Neural progenitor cell (in vitro differentiated cells): ENCODE measurements around the gene ESYT2. TPM values are rescaled to one million over a fixed set of nuclear protein-coding genes. Genes with fewer than 3 reads are reported as not detected.

Experiments used
- DNase-seq: peaks from one replicate; pipeline ENCODE4 v3.0.0-alpha.2; 2016; ENCODE audit warnings: low spot score
- H2AFZ ChIP-seq: fragments of 200-600 bp; sonication (generic); replicated peaks from 2 replicates; pipeline ENCODE4 v1.6.1; 2016; ENCODE audit warnings: antibody characterized with exemption
- H3F3A ChIP-seq: fragments of 200-600 bp; sonication (generic); 2 replicates; pipeline ENCODE4 v1.6.1; 2016; ENCODE audit warnings: antibody characterized with exemption, low read depth
- H3K27ac ChIP-seq: fragments of 200-600 bp; sonication (generic); 2 replicates; pipeline ENCODE4 v1.5.1; 2016; ENCODE audit warnings: mild to moderate bottlenecking
- H3K27me3 ChIP-seq: fragments of 200-600 bp; sonication (generic); 2 replicates; pipeline ENCODE4 v1.6.1; 2016; ENCODE audit warnings: mild to moderate bottlenecking, moderate library complexity
- H3K36me3 ChIP-seq: fragments of 200-600 bp; sonication (generic); 2 replicates; pipeline ENCODE4 v1.5.1; 2016
- H3K4me1 ChIP-seq: fragments of 200-600 bp; sonication (generic); 2 replicates; pipeline ENCODE4 v1.6.1; 2016; ENCODE audit warnings: mixed run types
- H3K4me2 ChIP-seq: fragments of 200-600 bp; sonication (generic); 2 replicates; pipeline ENCODE4 v1.6.1; 2016
- H3K4me3 ChIP-seq: fragments of 200-600 bp; sonication (generic); 2 replicates; pipeline ENCODE4 v1.5.1; 2016
- H3K79me2 ChIP-seq: fragments of 200-600 bp; sonication (generic); 2 replicates; pipeline ENCODE4 v1.6.1; 2016; ENCODE audit warnings: low read depth
- H3K9ac ChIP-seq: fragments of 200-600 bp; sonication (generic); 2 replicates; pipeline ENCODE4 v1.6.1; 2016
- H3K9me3 ChIP-seq: fragments of 200-600 bp; sonication (generic); 2 replicates; pipeline ENCODE4 v1.5.1; 2016; ENCODE audit warnings: low read depth
- H4K20me1 ChIP-seq: fragments of 200-600 bp; sonication (generic); 2 replicates; pipeline ENCODE4 v1.6.1; 2016; ENCODE audit warnings: low read depth
- H3K27ac Mint-ChIP-seq: 3 replicates; pipeline ENCODE4 v1.8.0; 2021; ENCODE audit warnings: mixed read lengths
- H3K27me3 Mint-ChIP-seq: 2 replicates; pipeline ENCODE4 v1.8.0; 2022; ENCODE audit warnings: low read depth, mild to moderate bottlenecking, inconsistent platforms, moderate library complexity, mixed read lengths; ENCODE audit not compliant: insufficient read depth
- H3K36me3 Mint-ChIP-seq: 3 replicates; pipeline ENCODE4 v1.8.0; 2021; ENCODE audit warnings: mixed read lengths
- H3K4me1 Mint-ChIP-seq: 3 replicates; pipeline ENCODE4 v1.8.0; 2021; ENCODE audit warnings: mixed read lengths
- H3K4me3 Mint-ChIP-seq: 3 replicates; pipeline ENCODE4 v1.8.0; 2021; ENCODE audit warnings: mild to moderate bottlenecking, moderate library complexity, mixed read lengths
- H3K9me3 Mint-ChIP-seq: 3 replicates; pipeline ENCODE4 v1.8.0; 2020; ENCODE audit warnings: mixed read lengths
- EZH2 ChIP-seq: fragments of 200-600 bp; sonication (generic); IDR thresholded peaks from 2 replicates; pipeline ENCODE4 v1.6.1; 2017; ENCODE audit warnings: antibody characterized with exemption, mild to moderate bottlenecking, moderate library complexity
- EZH2phosphoT487 ChIP-seq: fragments of 200-600 bp; sonication (generic); IDR thresholded peaks from 2 replicates; pipeline ENCODE4 v1.6.1; 2017; ENCODE audit warnings: antibody characterized with exemption
- total RNA-seq: library from RNA; depleted of rRNA; stranded (reverse); fragments of >200 nt; gene quantifications from 2 replicates; pipeline ENCODE4 v1.2.3, GENCODE V29; 2015; ENCODE audit warnings: low replicate concordance
- TF ChIP-seq, protein P1 (sequence below): fragments of 200-600 bp; sonication (generic); IDR thresholded peaks from 2 replicates; pipeline ENCODE4 v1.5.1; 2017; ENCODE audit warnings: antibody characterized with exemption, mild to moderate bottlenecking

Gene ESYT2
- total RNA-seq, 1 donor from 2014 or later, result 33.4 TPM

DNA sequence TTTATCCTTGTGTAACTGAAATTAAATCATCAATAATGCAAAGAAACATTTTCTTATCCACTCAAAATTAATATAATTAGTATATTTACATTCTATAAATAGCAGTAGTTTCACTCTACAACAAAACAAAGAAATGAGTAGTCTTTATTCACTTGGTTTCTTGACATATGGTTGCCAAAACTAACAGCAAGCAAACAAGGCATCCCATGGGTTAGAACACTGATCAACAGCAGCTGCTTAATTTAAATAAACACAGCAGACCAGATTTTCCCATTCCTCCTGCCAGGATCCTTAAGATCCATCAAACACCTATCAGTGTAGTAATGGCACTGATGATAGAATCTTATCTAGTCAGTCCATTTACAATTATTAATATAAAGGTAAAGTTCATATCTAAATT, 146.9 kb downstream of the ESYT2 start:
- H3K36me3 ChIP-seq, result peaks cover 8% of the 10 kb centered on the region
- H3K36me3 Mint-ChIP-seq, result peaks cover 12% of the 10 kb centered on the region

More for the DNA sequence above, 146.9 kb downstream of the ESYT2 start:
- H3K79me2 ChIP-seq, result no peaks in the 10 kb centered on the region
- no peaks in the 10 kb centered on the region for H4K20me1 ChIP-seq
- no peaks in the 10 kb centered on the region for H3K27me3 Mint-ChIP-seq
- H3K4me3 Mint-ChIP-seq, result no peak overlapping the region
- H3K4me3 ChIP-seq, result no peak overlapping the region
- H3K9me3 Mint-ChIP-seq, result no peaks in the 10 kb centered on the region
- H3K27me3 ChIP-seq, result no peaks in the 10 kb centered on the region
- no peak overlapping the region for H3K27ac Mint-ChIP-seq
- H3K27ac ChIP-seq, result no peak overlapping the region
- no peaks in the 10 kb centered on the region for H3F3A ChIP-seq
- TF ChIP-seq EZH2phosphoT487, result no peak
- TF ChIP-seq EZH2, result no peak
- TF ChIP-seq, protein P1, sequence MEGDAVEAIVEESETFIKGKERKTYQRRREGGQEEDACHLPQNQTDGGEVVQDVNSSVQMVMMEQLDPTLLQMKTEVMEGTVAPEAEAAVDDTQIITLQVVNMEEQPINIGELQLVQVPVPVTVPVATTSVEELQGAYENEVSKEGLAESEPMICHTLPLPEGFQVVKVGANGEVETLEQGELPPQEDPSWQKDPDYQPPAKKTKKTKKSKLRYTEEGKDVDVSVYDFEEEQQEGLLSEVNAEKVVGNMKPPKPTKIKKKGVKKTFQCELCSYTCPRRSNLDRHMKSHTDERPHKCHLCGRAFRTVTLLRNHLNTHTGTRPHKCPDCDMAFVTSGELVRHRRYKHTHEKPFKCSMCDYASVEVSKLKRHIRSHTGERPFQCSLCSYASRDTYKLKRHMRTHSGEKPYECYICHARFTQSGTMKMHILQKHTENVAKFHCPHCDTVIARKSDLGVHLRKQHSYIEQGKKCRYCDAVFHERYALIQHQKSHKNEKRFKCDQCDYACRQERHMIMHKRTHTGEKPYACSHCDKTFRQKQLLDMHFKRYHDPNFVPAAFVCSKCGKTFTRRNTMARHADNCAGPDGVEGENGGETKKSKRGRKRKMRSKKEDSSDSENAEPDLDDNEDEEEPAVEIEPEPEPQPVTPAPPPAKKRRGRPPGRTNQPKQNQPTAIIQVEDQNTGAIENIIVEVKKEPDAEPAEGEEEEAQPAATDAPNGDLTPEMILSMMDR, result no peak
- H3K4me1 Mint-ChIP-seq, result no peaks in the 10 kb centered on the region
- no peak overlapping the region for H2AFZ ChIP-seq
- H3K9ac ChIP-seq, result no peak overlapping the region
- H3K4me2 ChIP-seq, result no peak overlapping the region
- DNase-seq, result no peak
- no peaks in the 10 kb centered on the region for H3K9me3 ChIP-seq
- H3K4me1 ChIP-seq, result no peaks in the 10 kb centered on the region

Other genes with a start within 250 kb of the ESYT2 start
- gene PTPRN2, start 241.7 kb downstream of the ESYT2 start, total RNA-seq, result 3.0 and 4.9 TPM in 2 replicates
- 74.3 and 89.6 TPM in 2 replicates for gene NCAPG2, start 124.7 kb downstream of the ESYT2 start, total RNA-seq
- 12.9 and 15.8 TPM in 2 replicates for gene DYNC2I1, start 27.0 kb upstream of the ESYT2 start, total RNA-seq